BJ (cell line): ENCODE data around the gene AKR1C8. TPM values are rescaled to one million over a fixed set of nuclear protein-coding genes. Genes with fewer than 3 reads are reported as not detected.
"Not testable (repeated sequence)": the region's sequence is repeated elsewhere in the genome, so short reads cannot be mapped to it uniquely, and the experiment has no call there.

Experiments used
- CTCF ChIA-PET: fragments of 350-600 bp; formaldehyde crosslinking; extraction: SDS; loops from one replicate; lab custom pipeline; 2021; ENCODE audit warnings: antibody characterized with exemption, inconsistent platforms; lab: Yijun Ruan, JAX
- POLR2A ChIA-PET: fragments of 300-600 bp; sonication (Branson Sonifier 250); formaldehyde crosslinking; extraction: SDS; loops from one replicate; lab custom pipeline; 2021; ENCODE audit warnings: antibody characterized with exemption; lab: Charles Lee
- DNase-seq: peaks from one replicate; pipeline ENCODE4 v3.0.0-alpha.2; 2011; ENCODE audit warnings: low read depth
- H3K27me3 ChIP-seq: 2 replicates; pipeline ENCODE4 v1.6.0; 2011; ENCODE audit warnings: low read length; ENCODE audit not compliant: control insufficient read depth, insufficient read depth
- H3K36me3 ChIP-seq: 2 replicates; pipeline ENCODE4 v1.5.1; 2011; ENCODE audit warnings: low read length; ENCODE audit not compliant: control insufficient read depth, insufficient read depth
- H3K4me3 ChIP-seq: 2 replicates; pipeline ENCODE4 v1.5.1; 2011; ENCODE audit warnings: low read depth, mild to moderate bottlenecking, control low read depth, low read length
- CTCF ChIP-seq: IDR thresholded peaks from 2 replicates; pipeline ENCODE4 v1.5.1; 2011; ENCODE audit warnings: low read depth, mild to moderate bottlenecking, control low read depth, inconsistent platforms, low read length, moderate library complexity; ENCODE audit not compliant: insufficient read depth
- polyA plus RNA-seq: library from polyadenylated mRNA; depleted of rRNA; stranded (reverse); fragments of >200 nt; gene quantifications from 2 replicates; pipeline ENCODE4 v1.2.3, GENCODE V29; 2011

AKR1C8 gene
- polyA plus RNA-seq, 1 experiment: not detected

GRCh38 chr10:5125315-5126044, 59.5 kb downstream of the AKR1C8 start:
- CTCF ChIA-PET: interaction anchor here (0.9 to 1.5 kb wide), 2 partner anchors 9 to 12 kb away, joined by 3 read pairs; no protein-coding TSS in a partner anchor
- no peak for TF ChIP-seq CTCF
- no peak for DNase-seq
- POLR2A ChIA-PET: no interaction called here
- no peaks in the 10 kb centered on the region for H3K36me3 ChIP-seq
- H3K4me3 ChIP-seq: no peak overlapping the region
- H3K27me3 ChIP-seq: no peaks in the 10 kb centered on the region

GRCh38 chr10:5123886-5124285, 61.1 kb downstream of the AKR1C8 start:
- ChIA-PET POLR2A (no interaction called here), CTCF (no interaction called here)
- Histone ChIP-seq H3K4me3 (no peak overlapping the region), H3K27me3 (no peaks in the 10 kb centered on the region), H3K36me3 (no peaks in the 10 kb centered on the region)
- TF ChIP-seq CTCF: no peak
- no peak for DNase-seq

- H3K4me3 ChIP-seq, H3K36me3 ChIP-seq, CTCF ChIA-PET, H3K27me3 ChIP-seq, DNase-seq, POLR2A ChIA-PET: not testable (repeated sequence)
Measured at GRCh38 chr10:5119997-5120396, 65.0 kb downstream of the AKR1C8 start.

GRCh38 chr10:5117026-5117425, 67.9 kb downstream of the AKR1C8 start:
- CTCF ChIA-PET: no interaction called here
- POLR2A ChIA-PET: no interaction called here
- no peaks in the 10 kb centered on the region for H3K36me3 ChIP-seq
- TF ChIP-seq CTCF: no peak
- DNase-seq: no peak
- H3K27me3 ChIP-seq: no peaks in the 10 kb centered on the region
- no peak overlapping the region for H3K4me3 ChIP-seq

- ChIA-PET POLR2A (no interaction called here), CTCF (no interaction called here)
- no peaks in the 10 kb centered on the region for H3K27me3 ChIP-seq
Measured at GRCh38 chr10:5116621-5117020, 68.3 kb downstream of the AKR1C8 start.

GRCh38 chr10:5109861-5110260, 75.1 kb downstream of the AKR1C8 start:
- DNase-seq, POLR2A ChIA-PET, H3K27me3 ChIP-seq, CTCF ChIA-PET, H3K4me3 ChIP-seq, H3K36me3 ChIP-seq: not testable (repeated sequence)

More at GRCh38 chr10:5116621-5117020, 68.3 kb downstream of the AKR1C8 start:
- no peak for TF ChIP-seq CTCF
- Histone ChIP-seq H3K36me3 (no peaks in the 10 kb centered on the region), H3K4me3 (no peak overlapping the region)
- DNase-seq: no peak
